Posterior vena cava (tissue), 2 donors: ENCODE data around the gene GOLGA6A. TPM values are rescaled to one million over a fixed set of nuclear protein-coding genes. Genes with fewer than 3 reads are reported as not detected.

Experiments
- DNase-seq: peaks from one replicate; pipeline ENCODE4 v3.0.0-alpha.2; 2020; ENCODE audit warnings: low spot score
- intact Hi-C, 2 donors: fragments of 100-400 bp; cut with DNase I; formaldehyde crosslinking; loops; one replicate each; pipeline versions ENCODE4 v1.14.1 to v1.14.2; 2022 to 2023
- total RNA-seq, 2 donors: library from RNA; stranded (reverse); fragmentation: NEBNext Ultra II Directional; extraction: Animal tissue kit (Norgen Biotek cat#: 25700); gene quantifications; one replicate each; pipeline ENCODE4 v1.2.1, GENCODE V29; 2021
- donor health status: DM: yes; HTN: yes; CAD: no.
- donor health status: DM: yes; HTN: yes; CAD: no.

Gene GOLGA6A
- total RNA-seq, 2 donors from 2014 or later = 0.24 TPM; not detected in 1

GRCh38 chr15:74059050-74059833 is 23.1 kb downstream of the GOLGA6A start:
- DNase-seq = peak; percentile 10
- intact Hi-C loops = loop anchor here in 1 of 2 donors (5.0 kb wide), 1 partner anchor 73 kb away; the partner anchor contains the start of gene ISLR2

GRCh38 chr15:74056330-74056729 is 26.0 kb downstream of the GOLGA6A start:
- intact Hi-C loops = loop anchor here in 1 of 2 donors (5.0 kb wide), 1 partner anchor 76 kb away; the partner anchor contains the start of gene ISLR2
- peak; percentile 15 for DNase-seq

GRCh38 chr15:74055804-74056203 is 26.5 kb downstream of the GOLGA6A start:
- intact Hi-C loops = loop anchor here in 1 of 2 donors (5.0 kb wide), 1 partner anchor 76 kb away; the partner anchor contains the start of gene ISLR2
- peak; percentile 2 for DNase-seq

- peak; percentile 94 for DNase-seq
- intact Hi-C loops = loop anchor here in 1 of 2 donors (5.0 kb wide), 1 partner anchor 268 kb away; no protein-coding TSS in a partner anchor
Measured at GRCh38 chr15:74053941-74054529, 28.3 kb downstream of the GOLGA6A start.

- peak; percentile 45 for DNase-seq
- intact Hi-C loops = loop anchor here in 1 of 2 donors (5.0 kb wide), 1 partner anchor 269 kb away; no protein-coding TSS in a partner anchor
Measured at GRCh38 chr15:74053517-74053916, 28.8 kb downstream of the GOLGA6A start.

- intact Hi-C loops = loop anchor here in 1 of 2 donors (5.0 kb wide), 1 partner anchor 270 kb away; no protein-coding TSS in a partner anchor
- peak; percentile 81 for DNase-seq
Measured at GRCh38 chr15:74052271-74053260, 29.8 kb downstream of the GOLGA6A start.

- intact Hi-C loops = loop anchor here in 1 of 2 donors (5.0 kb wide), 1 partner anchor 272 kb away; no protein-coding TSS in a partner anchor
- DNase-seq = peak; percentile 67
Measured at GRCh38 chr15:74050556-74051234, 31.7 kb downstream of the GOLGA6A start.

- DNase-seq = peak; percentile 68
- intact Hi-C loops = loop anchor here in 1 of 2 donors (5.0 kb wide), 1 partner anchor 272 kb away; no protein-coding TSS in a partner anchor
Measured at GRCh38 chr15:74050127-74050526, 32.2 kb downstream of the GOLGA6A start.

- intact Hi-C loops = loop anchor here in 1 of 2 donors (5.0 kb wide), 1 partner anchor 59 kb away; no protein-coding TSS in a partner anchor
- DNase-seq = no peak
Measured at GRCh38 chr15:74046275-74046674, 36.1 kb downstream of the GOLGA6A start.

- no peak for DNase-seq
- intact Hi-C loops = loop anchor here in 1 of 2 donors (5.0 kb wide), 1 partner anchor 58 kb away; no protein-coding TSS in a partner anchor
Measured at GRCh38 chr15:74045636-74046274, 36.6 kb downstream of the GOLGA6A start.

GRCh38 chr15:74045184-74045583 is 37.2 kb downstream of the GOLGA6A start:
- peak; percentile 76 for DNase-seq
- intact Hi-C loops = loop anchor here in 1 of 2 donors (5.0 kb wide), 1 partner anchor 58 kb away; no protein-coding TSS in a partner anchor

GRCh38 chr15:74044267-74045110 is 37.9 kb downstream of the GOLGA6A start:
- DNase-seq = peak; percentile 90
- intact Hi-C loops = loop anchor here in 1 of 2 donors (5.0 kb wide), 1 partner anchor 57 kb away; no protein-coding TSS in a partner anchor

- peak; percentile 64 for DNase-seq
- intact Hi-C loops = no loop called here
Measured at GRCh38 chr15:74043425-74044266, 38.7 kb downstream of the GOLGA6A start.

GRCh38 chr15:74042603-74043424 is 39.5 kb downstream of the GOLGA6A start:
- intact Hi-C loops = no loop called here
- no peak for DNase-seq
